ENCODE data around the gene CCDC40.

Gene CCDC40

DNA sequence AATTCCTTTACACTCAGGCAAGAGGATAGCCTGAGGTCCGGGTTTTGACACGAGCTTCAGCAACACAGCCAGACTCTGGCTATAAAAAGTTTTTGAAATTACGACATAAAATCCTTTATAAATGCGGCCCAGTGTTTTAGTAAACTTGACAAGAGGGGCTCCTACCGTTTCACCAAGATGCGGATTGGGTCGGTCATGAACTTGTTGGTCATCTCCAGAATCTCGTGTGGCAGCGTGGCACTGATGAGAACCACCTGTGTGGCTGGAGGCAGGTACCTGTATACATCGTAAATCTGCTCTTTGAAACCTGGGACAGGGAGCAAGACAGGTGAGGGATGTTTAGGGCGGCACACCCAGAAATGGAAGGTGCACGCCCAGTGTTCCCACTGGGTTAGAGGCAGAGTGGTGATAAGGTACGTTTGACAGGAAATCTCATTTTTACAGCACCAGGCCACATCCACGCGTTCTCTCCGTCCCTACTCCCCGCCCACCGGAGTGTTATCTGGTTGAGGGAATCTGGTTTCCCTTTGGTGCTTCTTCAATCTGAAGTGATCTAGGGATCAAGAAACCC is 102.5 kb downstream of the CCDC40 start:
- no peak for DNase-seq (ENCODE audit: low read depth)

DNA sequence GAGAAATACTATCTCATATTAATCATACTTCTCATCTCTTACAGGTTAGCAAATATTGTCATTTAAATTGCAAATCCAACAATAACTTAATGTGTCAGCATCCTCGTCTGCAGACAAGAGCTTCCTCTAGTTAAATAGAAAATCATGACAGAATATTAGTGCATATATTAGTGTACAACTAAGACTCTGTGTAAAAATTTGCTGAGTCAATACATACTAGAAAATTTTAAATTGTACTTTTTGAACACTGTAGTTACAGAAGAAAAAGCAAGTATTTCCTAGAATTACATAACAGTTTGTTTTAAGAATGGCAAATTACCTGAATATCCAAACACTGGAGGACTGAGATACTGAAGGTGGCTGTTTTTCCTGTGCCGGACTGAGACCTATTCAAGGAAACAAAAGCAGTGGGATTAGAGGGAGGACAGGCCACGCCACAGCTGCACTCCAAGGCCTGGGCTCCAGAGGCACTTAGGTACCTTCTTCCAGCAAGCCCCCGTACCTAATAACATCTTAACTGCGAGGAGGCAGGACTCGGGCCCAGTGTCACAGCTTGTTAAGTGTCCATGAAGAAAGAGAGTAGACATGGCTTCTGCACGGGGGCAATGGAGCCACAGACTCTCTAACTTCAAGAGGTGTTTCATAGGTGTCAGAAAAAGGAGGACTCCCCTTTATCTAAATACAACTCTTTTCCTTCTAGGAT is 105.2 kb downstream of the CCDC40 start:
- DNase-seq (ENCODE audit: low read depth) = no peak

- DNase-seq (ENCODE audit: low read depth) = no peak
Measured at GRCh38 chr17:80142929-80143328, 106.5 kb downstream of the CCDC40 start.

DNA sequence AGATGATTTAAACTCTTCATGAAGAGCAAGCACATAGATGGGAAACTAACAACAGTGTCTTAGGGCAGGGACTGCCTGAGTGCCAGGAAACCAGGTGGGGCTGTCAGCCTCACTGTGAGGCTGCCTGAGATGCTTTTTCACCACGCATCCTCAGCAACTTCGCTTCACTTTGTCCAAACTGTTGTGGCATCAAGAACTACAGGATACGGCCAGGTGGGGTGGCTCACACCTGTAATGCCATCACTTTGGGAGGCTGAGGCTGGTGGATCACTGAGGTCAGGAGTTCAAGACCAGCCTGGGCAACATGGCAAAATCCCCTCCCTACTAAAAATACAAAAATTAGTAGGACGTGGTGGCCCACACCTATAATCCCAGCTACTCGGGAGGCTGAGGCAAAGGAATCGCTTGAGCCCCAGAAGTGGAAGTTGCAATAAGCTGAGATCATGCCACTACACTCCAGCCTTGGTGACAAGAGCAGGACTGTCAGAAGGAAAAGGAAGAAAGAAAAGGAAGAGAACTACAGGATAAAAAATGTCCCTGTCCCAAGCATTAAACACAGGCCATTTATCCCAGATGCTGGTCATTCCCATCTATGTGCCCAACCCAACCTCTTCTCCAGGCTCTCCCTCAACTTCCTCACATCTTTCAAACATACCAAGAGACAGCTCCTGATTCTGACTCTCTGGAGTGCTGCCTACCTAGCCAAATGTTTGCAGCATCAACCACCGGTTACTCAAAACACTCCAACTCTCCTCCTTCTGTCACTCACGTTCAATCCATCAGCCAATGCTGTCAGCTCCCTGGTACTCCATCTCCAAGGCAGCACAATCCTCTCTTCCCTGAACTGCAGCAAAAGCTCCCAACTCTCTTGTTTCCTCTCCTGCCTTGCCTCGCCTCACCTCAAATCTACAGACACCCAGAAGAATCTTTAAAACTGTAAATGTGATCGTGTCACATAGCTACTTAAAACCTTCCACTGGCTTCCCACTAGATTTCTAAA is 108.9 kb downstream of the CCDC40 start:
- no peak for DNase-seq (ENCODE audit: low read depth)

DNA sequence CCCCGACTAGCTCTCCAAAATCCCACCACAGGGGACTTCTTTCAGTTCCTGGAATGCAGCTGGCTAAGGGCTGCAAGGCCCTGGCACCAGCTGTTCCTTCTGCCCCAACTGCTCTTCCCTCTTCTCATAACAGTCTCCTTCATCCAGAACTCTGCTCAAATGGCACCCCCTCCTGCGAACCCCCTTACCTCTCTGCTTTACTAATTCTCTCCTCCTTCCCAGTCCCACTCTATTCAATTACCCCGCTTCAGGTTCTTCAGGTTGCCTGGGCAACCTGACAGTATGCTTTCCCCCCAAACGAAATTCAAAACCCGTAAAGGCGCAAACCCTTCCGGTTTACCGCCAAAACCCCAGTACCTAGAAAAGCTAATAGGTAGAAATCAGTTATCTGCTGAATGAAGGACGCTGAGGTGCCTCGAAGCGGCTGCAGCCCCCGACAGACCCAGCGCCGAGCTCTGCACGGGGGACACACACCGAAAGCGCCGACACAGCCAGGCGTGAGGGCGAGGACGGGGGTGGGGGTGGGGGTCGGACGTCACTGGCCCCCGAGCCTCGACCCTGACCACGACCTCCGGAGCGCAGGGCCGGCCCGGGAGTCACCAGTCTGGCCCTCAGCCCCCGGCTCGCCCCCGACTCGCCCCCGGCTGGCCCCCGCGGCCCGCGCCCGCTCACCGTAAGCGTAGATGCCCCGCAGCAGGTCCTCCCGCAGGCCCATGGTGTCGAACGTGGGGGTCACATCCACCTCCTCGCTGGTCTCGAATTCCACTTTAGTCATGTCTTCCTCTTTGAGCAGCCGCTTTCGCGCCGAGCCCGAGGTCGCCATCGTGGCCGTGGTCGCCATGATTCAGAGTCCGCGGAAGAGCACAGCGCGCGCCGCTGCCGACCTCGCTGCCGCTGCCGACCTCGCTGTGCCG is 109.9 kb downstream of the CCDC40 start:
- no peak for DNase-seq (ENCODE audit: low read depth)

GRCh38 chr17:80147035-80147822 is 110.8 kb downstream of the CCDC40 start, which contains the start of gene EIF4A3:
Gene EIF4A3, minus strand, starts transcription at chr17:80147128. Its CDS starts 167 bp downstream, at chr17:80146961.
- DNase-seq (ENCODE audit: low read depth) = peak; percentile 84
